ENCODE results near the gene CCDC47. TPM values are rescaled to one million over a fixed set of nuclear protein-coding genes. Genes with fewer than 3 reads are reported as not detected.

The CCDC47 gene
- total RNA-seq, 1 experiment from 2014 or later, result 104 TPM

DNA sequence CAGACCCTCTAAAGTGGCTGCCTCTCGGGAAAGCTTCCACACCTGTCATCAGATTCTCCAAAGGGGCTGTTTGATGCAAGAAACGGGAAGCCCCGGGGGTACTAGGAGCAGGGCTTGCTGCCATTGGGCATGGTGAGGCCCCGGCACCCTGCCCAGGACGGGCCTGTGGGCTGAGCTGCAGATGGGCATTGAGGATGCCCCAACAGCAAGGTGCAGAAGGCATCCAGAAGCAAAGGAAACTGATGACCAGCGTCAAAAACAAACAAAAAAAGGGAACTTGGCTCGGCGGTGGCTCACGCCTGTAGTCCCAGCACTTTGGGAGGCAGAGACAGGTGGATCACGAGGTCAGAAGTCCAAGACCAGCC is 72.0 kb downstream of the CCDC47 start:
- Histone ChIP-seq H3K9me3 (ENCODE audit: low read depth, low read length, poor library complexity, severe bottlenecking) (no peaks in the 10 kb centered on the region), H3K36me3 (ENCODE audit: insufficient read depth, low read length, poor library complexity, severe bottlenecking) (peaks cover 10% of the 10 kb centered on the region), H3K4me3 (ENCODE audit: low read depth, low read length, poor library complexity, severe bottlenecking) (peak overlapping the region; percentile 76), H3K27me3 (replicated peaks; ENCODE audit: insufficient read depth, low read depth, low read length, poor library complexity) (no peaks in the 10 kb centered on the region), H3K27ac (ENCODE audit: low read depth, low read length, poor library complexity, severe bottlenecking) (peak overlapping the region; percentile 82), H3K4me1 (ENCODE audit: insufficient read depth, low read length, poor library complexity, severe bottlenecking) (peaks cover 37% of the 10 kb centered on the region)
- CTCF ChIA-PET, result interaction anchor here (0.7 kb wide), 1 partner anchor 41 kb away, joined by 3 read pairs; no protein-coding TSS in a partner anchor
- TF ChIP-seq CTCF (conservative IDR thresholded peaks at IDR 0.05; ENCODE audit: low read depth, low read length) (no peak), EZH2 (IDR thresholded peaks at IDR 0.05; ENCODE audit: borderline replicate concordance, low read depth, low read length, poor library complexity, severe bottlenecking) (no peak)
- BruUV-seq (replicated peaks), result TSS peak; percentile 26
- POLR2A ChIA-PET (ENCODE audit: low non-redundant PET), result no interaction called here
- intact Hi-C loops (cut with micrococcal nuclease; ENCODE audit: unreplicated experiment), result loop anchor here (2.0 kb wide), 1 partner anchor 133 kb away; no protein-coding TSS in a partner anchor
- no peak for DNase-seq (ENCODE audit: low spot score)

- no TSS peak for BruUV-seq (replicated peaks)
- no peaks in the 10 kb centered on the region for H3K9me3 ChIP-seq (ENCODE audit: low read depth, low read length, poor library complexity, severe bottlenecking)
- peak; percentile 75 for DNase-seq (ENCODE audit: low spot score)
- TF ChIP-seq CTCF (conservative IDR thresholded peaks at IDR 0.05; ENCODE audit: low read depth, low read length) (no peak; the same call in 1 of the 2 replicates), EZH2 (IDR thresholded peaks at IDR 0.05; ENCODE audit: borderline replicate concordance, low read depth, low read length, poor library complexity, severe bottlenecking) (no peak)
- no peaks in the 10 kb centered on the region for H3K27me3 ChIP-seq (replicated peaks; ENCODE audit: insufficient read depth, low read depth, low read length, poor library complexity)
- peaks cover 33% of the 10 kb centered on the region for H3K4me1 ChIP-seq (ENCODE audit: insufficient read depth, low read length, poor library complexity, severe bottlenecking)
- H3K36me3 ChIP-seq (ENCODE audit: insufficient read depth, low read length, poor library complexity, severe bottlenecking), result peaks cover 11% of the 10 kb centered on the region
- intact Hi-C loops (cut with micrococcal nuclease; ENCODE audit: unreplicated experiment), result loop anchor here (2.0 kb wide), 1 partner anchor 134 kb away; no protein-coding TSS in a partner anchor
- ChIA-PET CTCF (interaction anchor here (0.7 kb wide), 1 partner anchor 41 kb away, joined by 3 read pairs; no protein-coding TSS in a partner anchor), POLR2A (ENCODE audit: low non-redundant PET) (interaction anchor here (0.6 kb wide), 2 partner anchors 15 to 17 kb away, joined by 4 to 15 read pairs; no protein-coding TSS in a partner anchor)
- peak overlapping the region; percentile 76 for H3K4me3 ChIP-seq (ENCODE audit: low read depth, low read length, poor library complexity, severe bottlenecking)
- H3K27ac ChIP-seq (ENCODE audit: low read depth, low read length, poor library complexity, severe bottlenecking), result peak overlapping the region; percentile 82
These were observed 72.6 kb downstream of the CCDC47 start for GRCh38 chr17:63700528-63701455.

DNA sequence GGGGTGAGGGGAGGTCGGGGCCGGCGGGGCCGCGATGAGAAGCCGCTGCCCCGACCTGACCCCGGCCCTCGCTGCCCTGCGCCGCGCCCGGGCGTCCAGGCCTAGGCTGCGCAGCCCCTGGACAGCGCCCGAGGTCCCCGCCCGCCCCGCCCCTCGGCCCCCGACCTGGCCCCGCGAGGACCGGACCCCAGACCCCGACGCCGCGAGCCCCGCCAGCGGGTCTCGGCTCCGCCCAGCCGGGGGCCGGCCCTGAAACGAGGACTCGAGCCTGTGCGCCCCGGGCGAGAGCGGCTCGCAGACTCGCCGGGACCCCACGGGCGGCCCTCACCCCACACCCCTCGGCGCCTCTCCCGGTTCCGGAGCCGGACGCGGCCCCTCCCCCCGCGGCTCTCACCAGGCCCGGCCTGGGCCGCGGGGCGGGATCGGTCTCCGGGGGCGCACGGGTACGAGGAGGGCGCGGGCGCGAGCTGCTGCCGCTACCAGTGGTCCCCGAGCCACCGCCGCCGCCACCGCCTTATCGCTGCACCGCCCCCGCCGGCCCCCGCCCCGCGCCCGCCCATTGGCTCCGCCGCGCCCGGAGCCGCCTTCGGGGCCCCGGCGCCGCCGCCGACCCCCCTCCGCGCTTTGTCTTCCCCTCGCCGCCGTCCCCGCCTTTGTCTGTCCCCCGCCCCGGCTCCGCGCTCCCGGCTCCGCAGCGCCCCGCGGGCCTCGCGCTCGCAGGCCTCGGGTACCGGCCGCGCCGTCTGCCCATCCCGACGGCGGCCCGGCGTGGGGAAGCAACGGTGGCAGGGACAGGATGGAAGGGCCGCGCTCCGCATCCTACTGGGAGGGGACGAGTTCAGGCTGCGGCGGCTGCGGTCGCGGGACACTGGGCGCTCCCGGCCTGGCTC is 73.5 kb downstream of the CCDC47 start, which contains the start of gene LIMD2:
Gene LIMD2, minus strand, starts transcription at position 488 of the 890 bp plus-strand sequence. CDS start 827 bp downstream, outside the sequence.
- H3K27me3 ChIP-seq (replicated peaks; ENCODE audit: insufficient read depth, low read depth, low read length, poor library complexity), result no peaks in the 10 kb centered on the region
- no peaks in the 10 kb centered on the region for H3K9me3 ChIP-seq (ENCODE audit: low read depth, low read length, poor library complexity, severe bottlenecking)
- intact Hi-C loops (cut with micrococcal nuclease; ENCODE audit: unreplicated experiment), result loop anchor here (2.0 to 10.0 kb wide), 3 partner anchors 78 to 275 kb away; partner anchors contain the start of gene MAP3K3
- CTCF ChIA-PET, result no interaction called here
- H3K36me3 ChIP-seq (ENCODE audit: insufficient read depth, low read length, poor library complexity, severe bottlenecking), result peaks cover 11% of the 10 kb centered on the region
- peak; percentile 80 for DNase-seq (ENCODE audit: low spot score)
- TF ChIP-seq EZH2 (IDR thresholded peaks at IDR 0.05; ENCODE audit: borderline replicate concordance, low read depth, low read length, poor library complexity, severe bottlenecking) (no peak), CTCF (conservative IDR thresholded peaks at IDR 0.05; ENCODE audit: low read depth, low read length) (no peak)
- peaks cover 34% of the 10 kb centered on the region for H3K4me1 ChIP-seq (ENCODE audit: insufficient read depth, low read length, poor library complexity, severe bottlenecking)
- POLR2A ChIA-PET (ENCODE audit: low non-redundant PET), result interaction anchor here (0.6 kb wide), 1 partner anchor 16 kb away, joined by 4 read pairs; no protein-coding TSS in a partner anchor
- no TSS peak for BruUV-seq (replicated peaks)
- H3K4me3 ChIP-seq (ENCODE audit: low read depth, low read length, poor library complexity, severe bottlenecking), result peak within 1 kb of the TSS; percentile 76
- H3K27ac ChIP-seq (ENCODE audit: low read depth, low read length, poor library complexity, severe bottlenecking), result peak within 1 kb of the TSS; percentile 84

All from A673 (cell line).